CD14-positive monocyte (primary cell): Measurements from ENCODE around the gene INO80E. TPM values are rescaled to one million over a fixed set of nuclear protein-coding genes. Genes with fewer than 3 reads are reported as not detected.

ENCODE experiments used
- DNase-seq, 3 donors: peaks; one replicate each; pipeline ENCODE4 v3.0.0-alpha.2; 2011 to 2022
- H2AFZ ChIP-seq: 2 replicates; pipeline ENCODE4 v1.6.0; 2012; ENCODE audit warnings: mild to moderate bottlenecking, low read depth, low read length, inconsistent platforms; ENCODE audit not compliant: insufficient read depth, poor library complexity, severe bottlenecking
- H3K27ac ChIP-seq, 2 donors: 1 replicate in 1 of 2; 2 replicates in 1 of 2; pipeline ENCODE4 v1.5.1; 2012 to 2013; ENCODE audit warnings: low read length in 2 of 2, control low read depth in 1 of 2, inconsistent platforms in 1 of 2, low read depth in 1 of 2, mild to moderate bottlenecking in 1 of 2
- H3K27me3 ChIP-seq, 2 donors: one replicate each; pipeline versions ENCODE4 v1.6.0 to v1.6.1; 2011 to 2013; ENCODE audit warnings: low read length in 2 of 2; ENCODE audit not compliant: control insufficient read depth in 2 of 2, insufficient read depth in 2 of 2
- H3K36me3 ChIP-seq, 2 donors: replicated peaks in 1 of 2; 1 replicate in 1 of 2; 2 replicates in 1 of 2; pipeline versions ENCODE4 v1.5.1 to v1.6.1; 2012 to 2013; ENCODE audit warnings: low read length in 2 of 2, control low read depth in 1 of 2, inconsistent platforms in 1 of 2, mild to moderate bottlenecking in 1 of 2; ENCODE audit not compliant: insufficient read depth in 2 of 2, control insufficient read depth in 1 of 2
- H3K4me1 ChIP-seq, 2 donors: 1 replicate in 1 of 2; 2 replicates in 1 of 2; pipeline versions ENCODE4 v1.5.1 to v1.6.1; 2012 to 2013; ENCODE audit warnings: low read length in 2 of 2, control low read depth in 1 of 2, inconsistent platforms in 1 of 2, mild to moderate bottlenecking in 1 of 2, moderate library complexity in 1 of 2; ENCODE audit not compliant: insufficient read depth in 2 of 2, control insufficient read depth in 1 of 2
- H3K4me2 ChIP-seq: replicated peaks from 2 replicates; pipeline ENCODE3; 2012; ENCODE audit warnings: low read length, moderate library complexity, mild to moderate bottlenecking; ENCODE audit not compliant: poor library complexity, severe bottlenecking; ENCODE audit errors: extremely low read depth
- H3K4me3 ChIP-seq, 3 experiments: fragments of 200-600 bp in 1 of 3; sonication (generic) in 1 of 3; replicated peaks in 1 of 3; 1 replicate in 2 of 3; 2 replicates in 1 of 3; pipeline ENCODE4 v1.5.1; 2011 to 2013; ENCODE audit warnings: low read length in 3 of 3, mild to moderate bottlenecking in 3 of 3, control low read depth in 2 of 3, low read depth in 2 of 3, inconsistent platforms in 1 of 3, moderate library complexity in 1 of 3
- H3K79me2 ChIP-seq: 2 replicates; pipeline ENCODE4 v1.6.0; 2012; ENCODE audit warnings: mild to moderate bottlenecking, control low read depth, inconsistent platforms, low read length, moderate library complexity; ENCODE audit not compliant: insufficient read depth
- H3K9ac ChIP-seq: 2 replicates; pipeline ENCODE4 v1.6.0; 2017; ENCODE audit warnings: low read length, mild to moderate bottlenecking; ENCODE audit not compliant: insufficient read depth, poor library complexity, severe bottlenecking
- H3K9me3 ChIP-seq, 2 donors: replicated peaks in 1 of 2; 1 replicate in 1 of 2; 2 replicates in 1 of 2; pipeline versions ENCODE4 v1.5.1 to v1.6.1; 2012 to 2013; ENCODE audit warnings: low read length in 2 of 2, control low read depth in 1 of 2; ENCODE audit not compliant: control insufficient read depth in 1 of 2, insufficient read depth in 1 of 2
- H4K20me1 ChIP-seq: 2 replicates; pipeline ENCODE4 v1.6.0; 2012; ENCODE audit warnings: mild to moderate bottlenecking, low read length, control low read depth, moderate library complexity; ENCODE audit not compliant: insufficient read depth
- H3K27ac Mint-ChIP-seq, 7 donors: one replicate each; pipeline ENCODE4 v1.8.0; 2020; ENCODE audit warnings: mild to moderate bottlenecking in 7 of 7, mixed read lengths in 7 of 7, moderate library complexity in 6 of 7, inconsistent platforms in 2 of 7
- H3K27me3 Mint-ChIP-seq, 3 donors: one replicate each; pipeline ENCODE4 v1.8.0; 2021 to 2022; ENCODE audit warnings: low read depth in 3 of 3, mild to moderate bottlenecking in 3 of 3, mixed read lengths in 3 of 3, moderate library complexity in 3 of 3, inconsistent platforms in 1 of 3
- H3K36me3 Mint-ChIP-seq, 2 donors: one replicate each; pipeline ENCODE4 v1.8.0; 2020; ENCODE audit warnings: mixed read lengths in 2 of 2, inconsistent platforms in 1 of 2, mild to moderate bottlenecking in 1 of 2
- H3K4me1 Mint-ChIP-seq: one replicate; pipeline ENCODE4 v1.8.0; 2020; ENCODE audit warnings: mild to moderate bottlenecking, mixed read lengths
- H3K4me3 Mint-ChIP-seq, 2 donors: one replicate each; pipeline ENCODE4 v1.8.0; 2020; ENCODE audit warnings: mild to moderate bottlenecking in 2 of 2, mixed read lengths in 2 of 2, moderate library complexity in 1 of 2
- H3K9me3 Mint-ChIP-seq, 7 donors: one replicate each; pipeline ENCODE4 v1.8.0; 2020 to 2022; ENCODE audit warnings: mixed read lengths in 7 of 7, mild to moderate bottlenecking in 6 of 7, moderate library complexity in 6 of 7, inconsistent platforms in 2 of 7
- whole genome bisulfite sequencing: methylation state at CpG from one replicate; pipeline ENCODE4 v1.1.5; 2013; ENCODE audit warnings: missing lambda C conversion rate; ENCODE audit not compliant: insufficient coverage; 5-methylcytosine and 5-hydroxymethylcytosine counted together
- intact Hi-C, 2 donors: fragments of 100-400 bp; cut with micrococcal nuclease; formaldehyde crosslinking; loops; one replicate each; pipeline versions ENCODE4 v1.15.0 to v1.15.1; 2023
- polyA plus RNA-seq, 3 donors: library from polyadenylated mRNA; depleted of rRNA in 1 of 3; unstranded in 2 of 3; stranded (reverse) in 1 of 3; fragments of 300-500 nt in 2 of 3; fragments of >200 nt in 1 of 3; fragmentation: Illumina TruSeq in 2 of 3; gene quantifications; 1 replicate in 2 of 3; 2 replicates in 1 of 3; pipeline ENCODE4 v1.2.3, GENCODE V29; 2012 to 2021
- TF ChIP-seq, protein P1 (sequence below): fragments of 200-600 bp; IDR thresholded peaks from one replicate; pipeline ENCODE4 v1.8.0; 2022; ENCODE audit warnings: antibody characterized with exemption, mild to moderate bottlenecking

The INO80E gene
- polyA plus RNA-seq, 3 donors: 2.8 to 57.6 (median 3.5) TPM

GRCh38 chr16:30002614-30003346, 6.7 kb downstream of the INO80E start:
- Mint-ChIP-seq H3K9me3 (peaks cover 0 to 2% (median 0%) of the 10 kb centered on the region in 7 donors), H3K27me3 (peaks cover 0 to 3% (median 0%) of the 10 kb centered on the region in 3 donors), H3K4me1 (no peaks in the 10 kb centered on the region), H3K36me3 (peaks cover 42 to 62% of the 10 kb centered on the region in 2 donors), H3K4me3 (no peak overlapping the region), H3K27ac (peak overlapping the region in 5 of 7 donors; percentile 10 to 69 (median 27))
- peaks cover 14 to 56% of the 10 kb centered on the region in 2 donors for H3K36me3 ChIP-seq
- peaks cover 8% of the 10 kb centered on the region for H4K20me1 ChIP-seq
- no peaks in the 10 kb centered on the region for H3K27me3 ChIP-seq
- no peak overlapping the region for H3K4me2 ChIP-seq
- intact Hi-C loops: no loop called here
- no peak overlapping the region for H3K9ac ChIP-seq
- no peak overlapping the region for H2AFZ ChIP-seq
- no peak overlapping the region for H3K4me3 ChIP-seq
- no peak for DNase-seq
- no peaks in the 10 kb centered on the region for H3K9me3 ChIP-seq
- 92% methylated on average over 19 of the region's 19 CpGs for WGBS
- H3K27ac ChIP-seq: no peak overlapping the region
- H3K79me2 ChIP-seq: no peaks in the 10 kb centered on the region
- H3K4me1 ChIP-seq: no peaks in the 10 kb centered on the region
- TF ChIP-seq, protein P1, sequence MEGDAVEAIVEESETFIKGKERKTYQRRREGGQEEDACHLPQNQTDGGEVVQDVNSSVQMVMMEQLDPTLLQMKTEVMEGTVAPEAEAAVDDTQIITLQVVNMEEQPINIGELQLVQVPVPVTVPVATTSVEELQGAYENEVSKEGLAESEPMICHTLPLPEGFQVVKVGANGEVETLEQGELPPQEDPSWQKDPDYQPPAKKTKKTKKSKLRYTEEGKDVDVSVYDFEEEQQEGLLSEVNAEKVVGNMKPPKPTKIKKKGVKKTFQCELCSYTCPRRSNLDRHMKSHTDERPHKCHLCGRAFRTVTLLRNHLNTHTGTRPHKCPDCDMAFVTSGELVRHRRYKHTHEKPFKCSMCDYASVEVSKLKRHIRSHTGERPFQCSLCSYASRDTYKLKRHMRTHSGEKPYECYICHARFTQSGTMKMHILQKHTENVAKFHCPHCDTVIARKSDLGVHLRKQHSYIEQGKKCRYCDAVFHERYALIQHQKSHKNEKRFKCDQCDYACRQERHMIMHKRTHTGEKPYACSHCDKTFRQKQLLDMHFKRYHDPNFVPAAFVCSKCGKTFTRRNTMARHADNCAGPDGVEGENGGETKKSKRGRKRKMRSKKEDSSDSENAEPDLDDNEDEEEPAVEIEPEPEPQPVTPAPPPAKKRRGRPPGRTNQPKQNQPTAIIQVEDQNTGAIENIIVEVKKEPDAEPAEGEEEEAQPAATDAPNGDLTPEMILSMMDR: no peak

DNA sequence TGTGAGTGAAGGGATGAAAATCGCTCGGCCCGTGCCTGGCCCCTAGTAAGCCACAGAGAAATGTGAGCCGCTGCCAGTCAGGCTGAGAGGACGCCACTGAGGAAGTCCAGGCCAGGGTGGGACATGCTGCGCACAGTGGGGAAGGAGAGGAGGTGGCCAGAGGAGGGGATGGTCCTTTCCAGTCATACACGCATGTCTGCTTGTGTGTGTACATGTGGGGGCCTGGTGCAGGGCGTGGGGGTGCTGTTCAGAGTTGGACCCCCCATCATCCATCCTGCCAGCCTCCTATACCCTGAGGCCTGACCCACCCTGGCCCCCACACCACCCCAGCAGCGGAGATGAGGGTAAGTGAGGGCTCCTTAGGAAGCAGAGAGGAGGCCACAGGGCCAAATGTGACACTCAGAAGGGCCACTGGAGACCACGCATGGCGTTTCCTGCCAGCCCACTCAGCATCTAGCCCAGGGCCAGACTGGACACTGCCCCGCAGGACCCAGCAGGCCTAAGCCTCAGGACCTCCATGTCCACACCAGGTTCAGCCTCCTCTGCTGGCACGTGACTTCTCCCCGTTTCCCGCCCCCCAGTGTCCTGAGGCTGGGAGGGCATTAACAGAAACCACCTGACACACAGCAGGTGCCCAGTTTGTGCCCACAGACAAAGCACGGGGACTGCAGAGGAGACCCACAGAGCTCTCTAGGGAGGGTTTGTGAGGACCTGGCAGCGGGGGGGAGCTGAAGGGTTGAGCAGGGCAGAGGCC, 7.8 kb downstream of the INO80E start:
- peaks cover 36 to 53% of the 10 kb centered on the region in 2 donors for H3K36me3 Mint-ChIP-seq
- peaks cover 3 to 8% (median 3%) of the 10 kb centered on the region in 3 donors for H3K27me3 Mint-ChIP-seq
- no peak overlapping the region for H2AFZ ChIP-seq
- no peak overlapping the region for H3K9ac ChIP-seq
- no peaks in the 10 kb centered on the region for H3K79me2 ChIP-seq
- peaks cover 8% of the 10 kb centered on the region for H4K20me1 ChIP-seq
- H3K9me3 Mint-ChIP-seq: peaks cover 0 to 2% (median 0%) of the 10 kb centered on the region in 7 donors
- 96% methylated on average over 10 of the region's 17 CpGs for WGBS
- no peak overlapping the region for H3K4me3 ChIP-seq
- H3K9me3 ChIP-seq: no peaks in the 10 kb centered on the region
- no peaks in the 10 kb centered on the region for H3K27me3 ChIP-seq
- intact Hi-C loops: no loop called here
- H3K4me1 ChIP-seq: no peaks in the 10 kb centered on the region
- H3K4me1 Mint-ChIP-seq: no peaks in the 10 kb centered on the region
- no peak overlapping the region for H3K4me2 ChIP-seq
- DNase-seq: no peak
- H3K27ac ChIP-seq: no peak overlapping the region
- peak overlapping the region in 3 of 7 donors; percentile 8 to 63 (median 48) for H3K27ac Mint-ChIP-seq
- TF ChIP-seq, protein P1: no peak
- H3K36me3 ChIP-seq: peaks cover 14 to 48% of the 10 kb centered on the region in 2 donors
- H3K4me3 Mint-ChIP-seq: no peak overlapping the region
